Transverse colon (tissue), 4 donors: ENCODE results near the gene PCNX2. TPM values are rescaled to one million over a fixed set of nuclear protein-coding genes. Genes with fewer than 3 reads are reported as not detected.

ENCODE experiments used
- DNase-seq: peaks from one replicate; pipeline ENCODE4 v3.0.0-alpha.2; 2019
- H3K27ac ChIP-seq, 4 donors: fragments of 200-600 bp; sonication (generic); 2 replicates each; pipeline ENCODE4 v1.5.1; 2016 to 2018; ENCODE audit warnings: inconsistent platforms in 4 of 4
- H3K27me3 ChIP-seq: fragments of 200-600 bp; sonication (generic); 2 replicates; pipeline ENCODE4 v1.5.1; 2017; ENCODE audit warnings: inconsistent platforms
- H3K36me3 ChIP-seq, 4 donors: fragments of 200-600 bp; sonication (generic); 2 replicates each; pipeline ENCODE4 v1.5.1; 2017 to 2019; ENCODE audit warnings: inconsistent platforms in 4 of 4
- H3K4me1 ChIP-seq, 4 donors: fragments of 200-600 bp; sonication (generic); 2 replicates each; pipeline ENCODE4 v1.5.1; 2017 to 2020; ENCODE audit warnings: inconsistent platforms in 4 of 4
- H3K4me3 ChIP-seq, 4 donors: fragments of 200-600 bp; sonication (generic); 1 replicate in 1 of 4; 2 replicates in 3 of 4; pipeline versions ENCODE4 v1.5.1 to v1.6.1; 2017 to 2019; ENCODE audit warnings: inconsistent platforms in 4 of 4
- H3K9me3 ChIP-seq, 2 donors: fragments of 200-600 bp; sonication (generic); 2 replicates each; pipeline ENCODE4 v1.5.1; 2017 to 2019; ENCODE audit warnings: inconsistent platforms in 2 of 2
- CTCF ChIP-seq, 5 experiments: fragments of 200-600 bp in 3 of 5; fragments of 450-650 bp in 2 of 5; sonication (generic) in 3 of 5; IDR thresholded peaks; 1 replicate in 2 of 5; 2 replicates in 3 of 5; pipeline ENCODE4 v1.5.1; 2016 to 2017; ENCODE audit warnings: antibody characterized with exemption in 5 of 5, inconsistent platforms in 3 of 5, mild to moderate bottlenecking in 2 of 5, moderate library complexity in 1 of 5
- EP300 ChIP-seq: sonication (generic); formaldehyde crosslinking; IDR thresholded peaks from one replicate; pipeline ENCODE4 v1.6.1; 2017; ENCODE audit warnings: antibody characterized with exemption, low read depth
- POLR2A ChIP-seq: fragments of 450-650 bp; IDR thresholded peaks from one replicate; pipeline ENCODE4 v1.6.1; 2016; ENCODE audit warnings: antibody characterized with exemption, mild to moderate bottlenecking, moderate library complexity
- POLR2AphosphoS5 ChIP-seq, 3 donors: sonication (generic); formaldehyde crosslinking; IDR thresholded peaks; one replicate each; pipeline ENCODE4 v1.6.1; 2016; ENCODE audit warnings: antibody characterized with exemption in 3 of 3
- WGBS, 2 donors: methylation state at CpG; one replicate each; pipeline ENCODE4 v1.1.5; 2018; ENCODE audit warnings: low coverage in 1 of 2; 5-methylcytosine and 5-hydroxymethylcytosine counted together
- in situ Hi-C, 4 donors: fragments of 200-750 bp; cut with MboI; loops; one replicate each; pipeline versions ENCODE4 v1.15.0 to v1.15.1; 2017; ENCODE audit warnings: low sequenced_read_pairs in 3 of 4, low pct_ligation_motif_present in 1 of 4, low pct_unique_long_range_greater_than_20kb in 1 of 4
- intact Hi-C: fragments of 100-400 bp; cut with DNase I; formaldehyde crosslinking; loops from one replicate; pipeline ENCODE4 v1.15.1; 2023; ENCODE audit warnings: low total_unique reads
- total RNA-seq, 4 donors: library from RNA; depleted of rRNA; stranded (reverse); fragments of >200 nt; gene quantifications; one replicate each; pipeline ENCODE4 v1.1.0, GENCODE V29; 2016

The PCNX2 gene
- total RNA-seq, 4 donors from 2014 or later, result 6.8 to 518 (median 11.8) TPM

- Histone ChIP-seq H3K4me3 (no peak overlapping the region), H3K9me3 (no peaks in the 10 kb centered on the region), H3K27ac (no peak overlapping the region), H3K4me1 (no peaks in the 10 kb centered on the region), H3K27me3 (no peaks in the 10 kb centered on the region), H3K36me3 (no peaks in the 10 kb centered on the region)
- in situ Hi-C loops (no loop called here), intact Hi-C loops (no loop called here)
- no peak for DNase-seq
- TF ChIP-seq CTCF (IDR thresholded peaks at IDR 0.05) (no peak), POLR2AphosphoS5 (IDR thresholded peaks at IDR 0.05) (no peak), POLR2A (no peak), EP300 (no peak)
- 88 to 95% methylated on average over 3 of the region's 3 CpGs for WGBS, 2 donors
These were observed 235.0 kb downstream of the PCNX2 start for GRCh38 chr1:233060461-233060994.

- DNase-seq, result no peak
- intact Hi-C loops (no loop called here), in situ Hi-C loops (no loop called here)
- Histone ChIP-seq H3K4me3 (no peak overlapping the region), H3K27me3 (no peaks in the 10 kb centered on the region), H3K36me3 (no peaks in the 10 kb centered on the region), H3K27ac (no peak overlapping the region), H3K4me1 (no peaks in the 10 kb centered on the region), H3K9me3 (no peaks in the 10 kb centered on the region)
- 86 to 100% methylated on average over 1 to 3 of the region's 3 CpGs for WGBS, 2 donors
- TF ChIP-seq CTCF (IDR thresholded peaks at IDR 0.05) (no peak), EP300 (no peak), POLR2AphosphoS5 (IDR thresholded peaks at IDR 0.05) (no peak), POLR2A (no peak)
These were observed 237.7 kb downstream of the PCNX2 start for GRCh38 chr1:233057836-233058235.

- Histone ChIP-seq H3K4me1 (no peaks in the 10 kb centered on the region), H3K36me3 (no peaks in the 10 kb centered on the region), H3K27ac (no peak overlapping the region), H3K9me3 (no peaks in the 10 kb centered on the region), H3K27me3 (no peaks in the 10 kb centered on the region), H3K4me3 (no peak overlapping the region)
- TF ChIP-seq POLR2AphosphoS5 (IDR thresholded peaks at IDR 0.05) (no peak), POLR2A (no peak), EP300 (no peak), CTCF (IDR thresholded peaks at IDR 0.05) (no peak)
- intact Hi-C loops, result no loop called here
- 91 to 96% methylated on average over 4 to 5 of the region's 5 CpGs for WGBS, 2 donors
- in situ Hi-C loops, result no loop called here
- DNase-seq, result no peak
These were observed 239.5 kb downstream of the PCNX2 start for GRCh38 chr1:233055879-233056641.

GRCh38 chr1:233045588-233045987, 249.9 kb downstream of the PCNX2 start:
- Histone ChIP-seq H3K27me3 (no peaks in the 10 kb centered on the region), H3K4me3 (no peak overlapping the region), H3K4me1 (no peaks in the 10 kb centered on the region), H3K36me3 (no peaks in the 10 kb centered on the region), H3K27ac (no peak overlapping the region), H3K9me3 (no peaks in the 10 kb centered on the region)
- intact Hi-C loops, result no loop called here
- in situ Hi-C loops, result no loop called here
- DNase-seq, result no peak
- TF ChIP-seq POLR2A (no peak), POLR2AphosphoS5 (IDR thresholded peaks at IDR 0.05) (no peak), CTCF (IDR thresholded peaks at IDR 0.05) (no peak)
- WGBS, 2 donors, result 69 to 86% methylated on average over 1 to 2 of the region's 2 CpGs
